GM12878 (cell line): Measurements from ENCODE around the gene AGK. TPM values are rescaled to one million over a fixed set of nuclear protein-coding genes. Genes with fewer than 3 reads are reported as not detected.

ENCODE experiments used
- polyA plus RNA-seq, 11 experiments: library from polyadenylated mRNA; depleted of rRNA in 4 of 11; unstranded in 6 of 11; stranded (reverse) in 5 of 11; fragments of >200 nt; fragmentation: Nextera tagmentation in 4 of 11; fragmentation: Illumina TruSeq in 1 of 11; extraction: Ambion mirVana in 4 of 11; extraction: Trizol in 1 of 11; gene quantifications; 1 replicate in 1 of 11; 2 replicates in 10 of 11; pipeline versions ENCODE4 v1.2.1 to v1.2.3, GENCODE V29; 2011 to 2016; ENCODE audit warnings: inconsistent platforms in 2 of 11, missing spikeins in 2 of 11, low read depth in 1 of 11
- total RNA-seq, 4 experiments: library from RNA; depleted of rRNA in 3 of 4; stranded (reverse); fragments of >200 nt in 3 of 4; fragmentation: Illumina TruSeq in 1 of 4; extraction: Trizol in 1 of 4; gene quantifications; 2 replicates each; pipeline versions ENCODE4 v1.2.1 to v1.2.3, GENCODE V29; 2013 to 2021

Gene AGK
- total and polyA plus RNA-seq, 10 of the 15 experiments (the other 5 are each of a cell fraction or from before 2014, with no cell fraction given), result 32.5 to 85.6 (median 47.8) TPM

Other genes starting within 250 kb of the AGK start
- gene DENND11, start 150.8 kb downstream of the AGK start, total RNA-seq (2014; rRNA removed), result 28.0 and 33.8 TPM in 2 replicates
- gene DENND11, start 150.8 kb downstream of the AGK start, total RNA-seq (2014; rRNA removed; fragmentation: Illumina TruSeq; extraction: Trizol), result 29.7 and 30.6 TPM in 2 replicates
- gene DENND11, start 150.8 kb downstream of the AGK start, total RNA-seq (2021), result 33.3 and 35.9 TPM in 2 replicates
- gene DENND11, start 150.8 kb downstream of the AGK start, polyA plus RNA-seq (2011; rRNA removed), result 47.0 and 57.7 TPM in 2 replicates
- gene DENND11, start 150.8 kb downstream of the AGK start, polyA plus RNA-seq (2014; fragmentation: Illumina TruSeq; extraction: Trizol), result 32.2 and 40.7 TPM in 2 replicates
- gene DENND11, start 150.8 kb downstream of the AGK start, polyA plus RNA-seq (2014; fragmentation: Nextera tagmentation; extraction: Ambion mirVana), result 1 to 10 TPM; 3.5 to 7.9 TPM
- gene DENND11, start 150.8 kb downstream of the AGK start, polyA plus RNA-seq (2014; rRNA removed), result 20.2 and 25.3 TPM in 2 replicates
- 1 to 10 TPM; 2.7 to 3.0 TPM for gene DENND11, start 150.8 kb downstream of the AGK start, polyA plus RNA-seq (2016; fragmentation: Nextera tagmentation; extraction: Ambion mirVana)
- gene WEE2, start 156.9 kb downstream of the AGK start, total RNA-seq (2014; rRNA removed), result not detected in 2 replicates
- gene WEE2, start 156.9 kb downstream of the AGK start, total RNA-seq (2014; rRNA removed; fragmentation: Illumina TruSeq; extraction: Trizol), result not detected in 2 replicates
- gene WEE2, start 156.9 kb downstream of the AGK start, total RNA-seq (2021), result 0.24 TPM in 1 of 2 replicates, not detected in the other
- gene WEE2, start 156.9 kb downstream of the AGK start, polyA plus RNA-seq (2011; rRNA removed), result 0.03 and 0.12 TPM in 2 replicates
- 0.03 TPM in 1 of 2 replicates, not detected in the other for gene WEE2, start 156.9 kb downstream of the AGK start, polyA plus RNA-seq (2014; fragmentation: Illumina TruSeq; extraction: Trizol)
- under 1 TPM in 1 of 2 experiments, not detected in 1; 0.02 TPM for gene WEE2, start 156.9 kb downstream of the AGK start, polyA plus RNA-seq (2014; fragmentation: Nextera tagmentation; extraction: Ambion mirVana)
- not detected in 2 replicates for gene WEE2, start 156.9 kb downstream of the AGK start, polyA plus RNA-seq (2014; rRNA removed)
- gene WEE2, start 156.9 kb downstream of the AGK start, polyA plus RNA-seq (2016; fragmentation: Nextera tagmentation; extraction: Ambion mirVana), result not detected
- gene SSBP1, start 186.9 kb downstream of the AGK start, total RNA-seq (2014; rRNA removed), result 214 and 257 TPM in 2 replicates
- gene SSBP1, start 186.9 kb downstream of the AGK start, total RNA-seq (2014; rRNA removed; fragmentation: Illumina TruSeq; extraction: Trizol), result 363 and 370 TPM in 2 replicates
- 186 and 191 TPM in 2 replicates for gene SSBP1, start 186.9 kb downstream of the AGK start, total RNA-seq (2021)
- 197 and 267 TPM in 2 replicates for gene SSBP1, start 186.9 kb downstream of the AGK start, polyA plus RNA-seq (2011; rRNA removed)
- gene SSBP1, start 186.9 kb downstream of the AGK start, polyA plus RNA-seq (2014; fragmentation: Illumina TruSeq; extraction: Trizol), result 467 and 621 TPM in 2 replicates
- 100 to 1,000 TPM; 802 to 998 TPM for gene SSBP1, start 186.9 kb downstream of the AGK start, polyA plus RNA-seq (2014; fragmentation: Nextera tagmentation; extraction: Ambion mirVana)
- 286 and 329 TPM in 2 replicates for gene SSBP1, start 186.9 kb downstream of the AGK start, polyA plus RNA-seq (2014; rRNA removed)
- 100 to 1,000 TPM; 638 to 646 TPM for gene SSBP1, start 186.9 kb downstream of the AGK start, polyA plus RNA-seq (2016; fragmentation: Nextera tagmentation; extraction: Ambion mirVana)
- 0.85 and 1.8 TPM in 2 replicates for gene TAS2R3, start 212.7 kb downstream of the AGK start, total RNA-seq (2014; rRNA removed)
- gene TAS2R3, start 212.7 kb downstream of the AGK start, total RNA-seq (2014; rRNA removed; fragmentation: Illumina TruSeq; extraction: Trizol), result 1.1 and 1.2 TPM in 2 replicates
- 0.21 and 0.24 TPM in 2 replicates for gene TAS2R3, start 212.7 kb downstream of the AGK start, total RNA-seq (2021)
- 0.72 and 0.91 TPM in 2 replicates for gene TAS2R3, start 212.7 kb downstream of the AGK start, polyA plus RNA-seq (2011; rRNA removed)
- gene TAS2R3, start 212.7 kb downstream of the AGK start, polyA plus RNA-seq (2014; fragmentation: Illumina TruSeq; extraction: Trizol), result 0.25 TPM in 1 of 2 replicates, not detected in the other
- not detected for gene TAS2R3, start 212.7 kb downstream of the AGK start, polyA plus RNA-seq (2014; fragmentation: Nextera tagmentation; extraction: Ambion mirVana)
- gene TAS2R3, start 212.7 kb downstream of the AGK start, polyA plus RNA-seq (2014; rRNA removed), result 0.09 and 0.23 TPM in 2 replicates
- not detected for gene TAS2R3, start 212.7 kb downstream of the AGK start, polyA plus RNA-seq (2016; fragmentation: Nextera tagmentation; extraction: Ambion mirVana)
- 0.33 and 0.40 TPM in 2 replicates for gene TAS2R4, start 225.3 kb downstream of the AGK start, total RNA-seq (2014; rRNA removed)
- gene TAS2R4, start 225.3 kb downstream of the AGK start, total RNA-seq (2014; rRNA removed; fragmentation: Illumina TruSeq; extraction: Trizol), result 0.67 and 0.83 TPM in 2 replicates
- 0.33 and 0.35 TPM in 2 replicates for gene TAS2R4, start 225.3 kb downstream of the AGK start, total RNA-seq (2021)
- 0.90 and 1.7 TPM in 2 replicates for gene TAS2R4, start 225.3 kb downstream of the AGK start, polyA plus RNA-seq (2011; rRNA removed)
- gene TAS2R4, start 225.3 kb downstream of the AGK start, polyA plus RNA-seq (2014; fragmentation: Illumina TruSeq; extraction: Trizol), result 0.43 and 0.47 TPM in 2 replicates
- gene TAS2R4, start 225.3 kb downstream of the AGK start, polyA plus RNA-seq (2014; fragmentation: Nextera tagmentation; extraction: Ambion mirVana), result under 1 TPM in 1 of 2 experiments, not detected in 1; 0.04 TPM
- gene TAS2R4, start 225.3 kb downstream of the AGK start, polyA plus RNA-seq (2014; rRNA removed), result 0.40 and 0.42 TPM in 2 replicates
- under 1 TPM; 0.13 to 0.19 TPM for gene TAS2R4, start 225.3 kb downstream of the AGK start, polyA plus RNA-seq (2016; fragmentation: Nextera tagmentation; extraction: Ambion mirVana)
- 0.51 and 1.3 TPM in 2 replicates for gene TAS2R5, start 238.8 kb downstream of the AGK start, total RNA-seq (2014; rRNA removed)
- 0.31 and 0.46 TPM in 2 replicates for gene TAS2R5, start 238.8 kb downstream of the AGK start, total RNA-seq (2014; rRNA removed; fragmentation: Illumina TruSeq; extraction: Trizol)
- 0.44 and 0.45 TPM in 2 replicates for gene TAS2R5, start 238.8 kb downstream of the AGK start, total RNA-seq (2021)
- 1.8 and 2.1 TPM in 2 replicates for gene TAS2R5, start 238.8 kb downstream of the AGK start, polyA plus RNA-seq (2011; rRNA removed)
- 0.21 and 1.00 TPM in 2 replicates for gene TAS2R5, start 238.8 kb downstream of the AGK start, polyA plus RNA-seq (2014; fragmentation: Illumina TruSeq; extraction: Trizol)
- gene TAS2R5, start 238.8 kb downstream of the AGK start, polyA plus RNA-seq (2014; fragmentation: Nextera tagmentation; extraction: Ambion mirVana), result under 1 TPM in 1 of 2 experiments, not detected in 1; 0.07 TPM
- gene TAS2R5, start 238.8 kb downstream of the AGK start, polyA plus RNA-seq (2014; rRNA removed), result 0.30 and 0.58 TPM in 2 replicates
- not detected for gene TAS2R5, start 238.8 kb downstream of the AGK start, polyA plus RNA-seq (2016; fragmentation: Nextera tagmentation; extraction: Ambion mirVana)